Effector memory CD4-positive, alpha-beta T cell (primary cell): ENCODE measurements around the gene STEEP1.
A peak's percentile ranks its signal among the peaks of the same experiment; 100 is the strongest.
"Not testable (repeated sequence)": the region's sequence is repeated elsewhere in the genome, so short reads cannot be mapped to it uniquely, and the experiment has no call there.

Experiments used
- DNase-seq, 3 donors: peaks; one replicate each; pipeline ENCODE4 v3.0.0-alpha.2; 2020
- H3K27ac ChIP-seq: 2 replicates; pipeline ENCODE4 v1.7.0; 2013; ENCODE audit warnings: mild to moderate bottlenecking, low read length, moderate library complexity; ENCODE audit not compliant: insufficient read depth, poor library complexity, severe bottlenecking
- H3K27me3 ChIP-seq: replicated peaks from 2 replicates; pipeline ENCODE4 v1.7.0; 2013; ENCODE audit warnings: mild to moderate bottlenecking, low read length; ENCODE audit not compliant: insufficient read depth, control insufficient read depth, poor library complexity, severe bottlenecking
- H3K36me3 ChIP-seq: 2 replicates; pipeline ENCODE4 v1.7.0; 2013; ENCODE audit warnings: mild to moderate bottlenecking, low read length, moderate library complexity; ENCODE audit not compliant: control insufficient read depth, insufficient read depth
- H3K4me1 ChIP-seq: 2 replicates; pipeline ENCODE4 v1.7.0; 2013; ENCODE audit warnings: low read length, mild to moderate bottlenecking; ENCODE audit not compliant: control insufficient read depth, insufficient read depth, poor library complexity, severe bottlenecking
- H3K4me3 ChIP-seq: 2 replicates; pipeline ENCODE4 v1.7.0; 2013; ENCODE audit warnings: low read length, low read depth, mild to moderate bottlenecking; ENCODE audit not compliant: insufficient read depth, poor library complexity, severe bottlenecking
- H3K9me3 ChIP-seq: 2 replicates; pipeline ENCODE4 v1.7.0; 2013; ENCODE audit warnings: mild to moderate bottlenecking, low read length, moderate library complexity; ENCODE audit not compliant: control insufficient read depth

The STEEP1 gene

GRCh38 chrX:119503484-119503861 lies 61.7 kb downstream of the STEEP1 start:
- no peaks in the 10 kb centered on the region for H3K27me3 ChIP-seq
- no peak overlapping the region for H3K4me3 ChIP-seq
- H3K27ac ChIP-seq: no peak overlapping the region
- H3K36me3 ChIP-seq: no peaks in the 10 kb centered on the region
- H3K9me3 ChIP-seq: no peaks in the 10 kb centered on the region
- DNase-seq: no peak
- peaks cover 8% of the 10 kb centered on the region for H3K4me1 ChIP-seq

GRCh38 chrX:119502727-119503483 lies 62.3 kb downstream of the STEEP1 start:
- Histone ChIP-seq H3K4me1 (peaks cover 8% of the 10 kb centered on the region), H3K36me3 (no peaks in the 10 kb centered on the region), H3K27ac (no peak overlapping the region), H3K27me3 (no peaks in the 10 kb centered on the region), H3K4me3 (no peak overlapping the region), H3K9me3 (no peaks in the 10 kb centered on the region)
- peak in 1 of 3 donors; percentile 7 for DNase-seq

GRCh38 chrX:119501511-119502148 lies 63.6 kb downstream of the STEEP1 start:
- no peaks in the 10 kb centered on the region for H3K9me3 ChIP-seq
- H3K27me3 ChIP-seq: no peaks in the 10 kb centered on the region
- H3K4me3 ChIP-seq: no peak overlapping the region
- no peak for DNase-seq
- no peak overlapping the region for H3K27ac ChIP-seq
- peaks cover 8% of the 10 kb centered on the region for H3K4me1 ChIP-seq
- no peaks in the 10 kb centered on the region for H3K36me3 ChIP-seq

GRCh38 chrX:119500061-119500800 lies 65.0 kb downstream of the STEEP1 start:
- no peak overlapping the region for H3K27ac ChIP-seq
- DNase-seq: no peak

GRCh38 chrX:119497185-119497584 lies 68.0 kb downstream of the STEEP1 start:
- Histone ChIP-seq H3K27me3 (no peaks in the 10 kb centered on the region), H3K9me3 (no peaks in the 10 kb centered on the region), H3K4me3 (no peak overlapping the region), H3K27ac (no peak overlapping the region), H3K36me3 (no peaks in the 10 kb centered on the region), H3K4me1 (peaks cover 3% of the 10 kb centered on the region)
- no peak for DNase-seq

More at GRCh38 chrX:119500061-119500800, 65.0 kb downstream of the STEEP1 start:
- no peak overlapping the region for H3K4me3 ChIP-seq
- peaks cover 8% of the 10 kb centered on the region for H3K4me1 ChIP-seq
- H3K27me3 ChIP-seq: no peaks in the 10 kb centered on the region
- H3K9me3 ChIP-seq: no peaks in the 10 kb centered on the region
- no peaks in the 10 kb centered on the region for H3K36me3 ChIP-seq

GRCh38 chrX:119495734-119496726 lies 69.2 kb downstream of the STEEP1 start:
- H3K27ac ChIP-seq: no peak overlapping the region
- H3K27me3 ChIP-seq: no peaks in the 10 kb centered on the region
- no peak for DNase-seq
- no peaks in the 10 kb centered on the region for H3K9me3 ChIP-seq
- H3K4me3 ChIP-seq: no peak overlapping the region
- no peaks in the 10 kb centered on the region for H3K36me3 ChIP-seq
- H3K4me1 ChIP-seq: no peaks in the 10 kb centered on the region

GRCh38 chrX:119493851-119494495 lies 71.2 kb downstream of the STEEP1 start:
- DNase-seq, H3K27me3 ChIP-seq, H3K4me1 ChIP-seq, H3K27ac ChIP-seq, H3K9me3 ChIP-seq, H3K4me3 ChIP-seq, H3K36me3 ChIP-seq: not testable (repeated sequence)

DNA sequence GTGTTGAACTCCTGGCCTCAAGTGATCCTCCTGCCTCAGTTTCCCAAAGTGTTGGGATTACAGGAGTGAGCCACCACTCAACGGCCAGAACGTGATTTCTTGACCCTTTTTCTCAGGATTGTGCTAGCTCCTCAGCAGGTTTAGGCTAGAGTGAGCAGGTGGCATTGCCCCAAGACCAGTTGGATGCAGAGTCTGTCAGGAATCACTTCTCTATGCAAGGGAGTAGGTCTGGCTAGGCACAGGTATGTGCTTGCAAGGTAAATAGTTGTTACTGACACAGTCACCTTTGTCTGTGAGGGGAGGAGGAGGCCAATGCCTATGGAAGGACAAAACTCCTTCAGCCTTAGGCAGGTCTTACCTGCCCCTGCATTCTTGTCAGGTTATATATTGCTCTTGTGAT lies 72.7 kb downstream of the STEEP1 start:
- Histone ChIP-seq H3K4me3 (no peak overlapping the region), H3K27me3 (no peaks in the 10 kb centered on the region), H3K9me3 (no peaks in the 10 kb centered on the region)

More for the DNA sequence above, 72.7 kb downstream of the STEEP1 start:
- no peak overlapping the region for H3K27ac ChIP-seq
- no peak for DNase-seq
- H3K36me3 ChIP-seq: no peaks in the 10 kb centered on the region
- no peaks in the 10 kb centered on the region for H3K4me1 ChIP-seq
